ENCODE results near the gene MAP4K2. TPM values are rescaled to one million over a fixed set of nuclear protein-coding genes. Genes with fewer than 3 reads are reported as not detected.

Gene MAP4K2
- total and polyA plus RNA-seq, 12 donors, result 6.4 to 57.7 (median 19.0) TPM

- Histone ChIP-seq H3K4me3 (peak overlapping the region in 2 of 4 donors; percentile 16 to 74), H3K4me1 (replicated peaks in 1 of 2) (peaks cover 17 to 22% of the 10 kb centered on the region in 2 donors), H3K27ac (peak overlapping the region in 3 of 5 donors; percentile 54 to 82 (median 56)), H3K27me3 (no peaks in the 10 kb centered on the region), H3K36me3 (replicated peaks in 1 of 2) (no peaks in the 10 kb centered on the region), H3K9me3 (replicated peaks in 1 of 3) (no peaks in the 10 kb centered on the region)
- TF ChIP-seq POLR2A (IDR thresholded peaks at IDR 0.05) (no peak), CTCF (IDR thresholded peaks at IDR 0.05) (no peak)
- intact Hi-C loops (cut with DNase I), result loop anchor here (10.0 kb wide), 2 partner anchors 151 to 171 kb away; partner anchors contain the start of genes ARL2 (in 1 of the 2) and BATF2 (in 1 of the 2)
- DNase-seq, result no peak
- WGBS, 4 donors, result 49 to 62% (median 51%) methylated on average over 21 to 27 of the region's 27 CpGs
Observed at GRCh38 chr11:64843686-64844329, 40.8 kb upstream of the MAP4K2 start.

DNA sequence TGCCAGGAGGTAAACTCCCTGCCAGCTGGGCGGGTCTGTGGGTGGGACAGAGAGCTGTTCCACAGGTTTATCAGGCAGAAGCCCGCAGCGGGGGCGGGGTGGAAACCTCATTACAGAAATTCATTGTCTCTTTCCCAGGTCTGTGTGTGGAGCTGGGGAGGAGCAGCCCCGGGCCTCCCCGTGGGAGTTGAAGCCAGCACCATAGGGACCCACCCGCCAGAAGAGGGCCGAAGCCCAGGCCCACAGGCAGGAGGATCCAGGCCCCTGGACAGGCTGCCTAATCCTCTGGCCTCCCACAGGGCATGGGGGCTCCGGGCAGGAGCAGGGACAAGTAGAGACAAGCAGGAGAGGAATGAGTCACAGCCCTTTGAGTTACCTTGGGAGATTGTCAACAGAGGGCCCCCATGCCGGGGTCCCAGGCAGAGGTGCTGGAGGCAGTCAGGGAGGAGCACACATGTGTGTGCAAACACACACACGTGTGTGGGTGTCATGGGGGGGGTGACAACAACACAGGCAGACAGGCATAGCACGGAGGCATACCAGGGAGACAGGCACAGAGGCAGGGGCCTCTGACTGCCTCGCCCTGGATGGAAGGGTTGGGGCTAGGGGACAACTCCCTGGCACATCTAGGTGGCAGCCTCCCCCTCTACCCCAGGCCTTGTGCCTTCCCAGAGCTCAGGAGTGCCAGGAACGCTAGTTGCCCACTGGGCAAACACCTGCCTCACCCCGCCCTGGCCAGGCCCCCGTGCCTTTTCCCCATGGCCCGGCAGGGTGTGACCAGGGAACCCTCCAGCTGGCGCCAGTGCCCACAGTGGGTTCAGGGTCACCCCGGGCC lies 40.1 kb upstream of the MAP4K2 start:
- Histone ChIP-seq H3K36me3 (replicated peaks in 1 of 2) (no peaks in the 10 kb centered on the region), H3K4me3 (no peak overlapping the region), H3K9me3 (replicated peaks in 1 of 3) (no peaks in the 10 kb centered on the region), H3K4me1 (replicated peaks in 1 of 2) (peaks cover 17 to 22% of the 10 kb centered on the region in 2 donors), H3K27ac (peak overlapping the region in 4 of 5 donors; percentile 28 to 82 (median 48)), H3K27me3 (no peaks in the 10 kb centered on the region)
- WGBS, 4 donors, result 61 to 77% (median 64%) methylated on average over 5 to 19 of the region's 19 CpGs
- peak in 6 of 7 donors; percentile 71 to 80 (median 79) for DNase-seq
- no peak for TF ChIP-seq POLR2A (IDR thresholded peaks at IDR 0.05)
- no peak for TF ChIP-seq CTCF (IDR thresholded peaks at IDR 0.05)
- intact Hi-C loops (cut with DNase I), result loop anchor here (10.0 kb wide), 2 partner anchors 152 to 172 kb away; partner anchors contain the start of genes ARL2 (in 1 of the 2) and BATF2 (in 1 of the 2)

GRCh38 chr11:64842366-64842759 lies 39.3 kb upstream of the MAP4K2 start:
- Histone ChIP-seq H3K4me3 (no peak overlapping the region), H3K27ac (peak overlapping the region in 2 of 5 donors; percentile 40 to 82), H3K36me3 (replicated peaks in 1 of 2) (no peaks in the 10 kb centered on the region), H3K9me3 (replicated peaks in 1 of 3) (no peaks in the 10 kb centered on the region), H3K27me3 (no peaks in the 10 kb centered on the region), H3K4me1 (replicated peaks in 1 of 2) (peaks cover 17 to 22% of the 10 kb centered on the region in 2 donors)
- intact Hi-C loops (cut with DNase I), result loop anchor here (10.0 kb wide), 2 partner anchors 152 to 172 kb away; partner anchors contain the start of genes ARL2 (in 1 of the 2) and BATF2 (in 1 of the 2)
- WGBS, 4 donors, result 79 to 87% (median 85%) methylated on average over 3 to 6 of the region's 6 CpGs
- no peak for DNase-seq
- TF ChIP-seq POLR2A (IDR thresholded peaks at IDR 0.05), result no peak
- no peak for TF ChIP-seq CTCF (IDR thresholded peaks at IDR 0.05)
